Sigmoid colon (tissue), 3 donors: ENCODE results near the gene RRBP1.

Experiments
- CTCF ChIP-seq, 4 experiments: fragments of 450-650 bp in 3 of 4; fragments of 200-600 bp in 1 of 4; IDR thresholded peaks; one replicate each; pipeline ENCODE4 v1.5.1; 2016 to 2019; ENCODE audit warnings: antibody characterized with exemption in 4 of 4, mild to moderate bottlenecking in 3 of 4, moderate library complexity in 2 of 4
- POLR2A ChIP-seq, 2 donors: fragments of 450-650 bp; IDR thresholded peaks; one replicate each; pipeline ENCODE4 v1.6.1; 2016; ENCODE audit warnings: antibody characterized with exemption in 2 of 2, mild to moderate bottlenecking in 2 of 2, moderate library complexity in 2 of 2

GRCh38 chr20:17700637-17701036 lies 18.6 kb upstream of the RRBP1 start:
- TF ChIP-seq CTCF (IDR thresholded peaks at IDR 0.05), result no peak
- no peak for TF ChIP-seq POLR2A (IDR thresholded peaks at IDR 0.05)
